T-helper 2 cell treated with Interferon-gamma antibody and Interleukin-4, amounts not matched to agents 100 ng/mL and 5 ng/mL, for 36 hours (primary cell): ENCODE results near the gene PRKAR1B. TPM values are rescaled to one million over a fixed set of nuclear protein-coding genes. Genes with fewer than 3 reads are reported as not detected.
"Not testable (repeated sequence)": the region's sequence is repeated elsewhere in the genome, so short reads cannot be mapped to it uniquely, and the experiment has no call there.

Experiments
- intact Hi-C: fragments of 100-400 bp; cut with micrococcal nuclease; formaldehyde crosslinking; loops from one replicate; pipeline ENCODE4 v1.15.1; 2023
- total RNA-seq: library from RNA; stranded (reverse); gene quantifications from 2 replicates; pipeline ENCODE4 v1.2.3, GENCODE V29; 2022

The PRKAR1B gene
- total RNA-seq, 1 donor from 2014 or later, result 32.7 TPM

- intact Hi-C loops, result no loop called here
These were observed 99.2 kb downstream of the PRKAR1B start for GRCh38 chr7:627661-628401.

GRCh38 chr7:625376-625971 lies 101.6 kb downstream of the PRKAR1B start:
- intact Hi-C loops, result no loop called here

GRCh38 chr7:623464-623863 lies 103.6 kb downstream of the PRKAR1B start:
- intact Hi-C loops, result no loop called here

- intact Hi-C loops, result no loop called here
These were observed 105.4 kb downstream of the PRKAR1B start for GRCh38 chr7:621572-622285.

- intact Hi-C loops, result no loop called here
These were observed 106.2 kb downstream of the PRKAR1B start for GRCh38 chr7:620885-621284.

- intact Hi-C loops, result no loop called here
These were observed 107.0 kb downstream of the PRKAR1B start for GRCh38 chr7:620056-620455.

GRCh38 chr7:619368-619840 lies 107.7 kb downstream of the PRKAR1B start:
- intact Hi-C loops, result loop anchor here (5.0 kb wide), 1 partner anchor 97 kb away; no protein-coding TSS in a partner anchor

- intact Hi-C loops, result loop anchor here (1.0 to 5.0 kb wide), 3 partner anchors 14 to 96 kb away; no protein-coding TSS in a partner anchor
These were observed 108.3 kb downstream of the PRKAR1B start for GRCh38 chr7:618539-619367.

GRCh38 chr7:617614-618538 lies 109.2 kb downstream of the PRKAR1B start:
- intact Hi-C loops, result loop anchor here (1.0 to 5.0 kb wide), 3 partner anchors 14 to 96 kb away; no protein-coding TSS in a partner anchor

- intact Hi-C loops, result no loop called here
These were observed 113.5 kb downstream of the PRKAR1B start for GRCh38 chr7:613442-614140.

- intact Hi-C loops, result not testable (repeated sequence)
These were observed 115.2 kb downstream of the PRKAR1B start for GRCh38 chr7:611837-612236.

GRCh38 chr7:611281-611810 lies 115.7 kb downstream of the PRKAR1B start:
- intact Hi-C loops, result no loop called here

- intact Hi-C loops, result no loop called here
These were observed 116.4 kb downstream of the PRKAR1B start for GRCh38 chr7:610531-611280.

- intact Hi-C loops, result no loop called here
These were observed 116.9 kb downstream of the PRKAR1B start for GRCh38 chr7:610141-610530.

GRCh38 chr7:609365-609764 lies 117.7 kb downstream of the PRKAR1B start:
- intact Hi-C loops, result loop anchor here (10.0 kb wide), 2 partner anchors 205 to 315 kb away; no protein-coding TSS in a partner anchor

GRCh38 chr7:608954-609353 lies 118.1 kb downstream of the PRKAR1B start:
- intact Hi-C loops, result loop anchor here (10.0 kb wide), 2 partner anchors 206 to 316 kb away; no protein-coding TSS in a partner anchor

GRCh38 chr7:608361-608760 lies 118.7 kb downstream of the PRKAR1B start:
- intact Hi-C loops, result loop anchor here (10.0 kb wide), 2 partner anchors 206 to 316 kb away; no protein-coding TSS in a partner anchor

GRCh38 chr7:607938-608337 lies 119.1 kb downstream of the PRKAR1B start:
- intact Hi-C loops, result loop anchor here (10.0 kb wide), 2 partner anchors 207 to 317 kb away; no protein-coding TSS in a partner anchor
